Parathyroid adenoma (tissue), 2 donors: ENCODE results near the gene CALY.

ENCODE experiments used
- H2AFZ ChIP-seq: fragments of 300-600 bp; sonication (generic); one replicate; pipeline ENCODE4 v1.7.0; 2017; ENCODE audit warnings: antibody characterized with exemption, mild to moderate bottlenecking
- H3K27ac ChIP-seq: fragments of 300-600 bp; sonication (generic); one replicate; pipeline ENCODE4 v1.7.0; 2017
- H3K27me3 ChIP-seq: fragments of 300-600 bp; sonication (generic); one replicate; pipeline ENCODE4 v1.7.0; 2017; ENCODE audit warnings: low read length; ENCODE audit not compliant: control insufficient read depth, insufficient read depth
- H3K36me3 ChIP-seq: fragments of 300-600 bp; sonication (generic); one replicate; pipeline ENCODE4 v1.7.0; 2017; ENCODE audit warnings: low read length; ENCODE audit not compliant: control insufficient read depth, insufficient read depth
- H3K4me1 ChIP-seq: fragments of 300-600 bp; sonication (generic); one replicate; pipeline ENCODE4 v1.7.0; 2017; ENCODE audit warnings: control low read depth
- H3K4me2 ChIP-seq: fragments of 300-600 bp; sonication (generic); one replicate; pipeline ENCODE4 v1.7.0; 2017; ENCODE audit warnings: low read length
- H3K4me3 ChIP-seq: fragments of 300-600 bp; sonication (generic); one replicate; pipeline ENCODE4 v1.7.0; 2017; ENCODE audit warnings: low read depth, low read length
- H3K79me2 ChIP-seq: fragments of 300-600 bp; sonication (generic); one replicate; pipeline ENCODE4 v1.7.0; 2017; ENCODE audit warnings: control low read depth
- H3K9ac ChIP-seq: fragments of 300-600 bp; sonication (generic); one replicate; pipeline ENCODE4 v1.7.0; 2017; ENCODE audit warnings: mild to moderate bottlenecking
- H3K9me3 ChIP-seq: fragments of 300-600 bp; sonication (generic); one replicate; pipeline ENCODE4 v1.7.0; 2017; ENCODE audit warnings: low read length; ENCODE audit not compliant: control insufficient read depth
- CTCF ChIP-seq: fragments of 300-600 bp; sonication (generic); IDR thresholded peaks from one replicate; pipeline ENCODE4 v1.7.0; 2017; ENCODE audit warnings: antibody characterized with exemption, mild to moderate bottlenecking
- donor health status: primary hyperparathyroidism.

Gene CALY

GRCh38 chr10:133309720-133310398 is 26.8 kb downstream of the CALY start:
- H3K79me2 ChIP-seq = peaks cover 24% of the 10 kb centered on the region
- H3K9ac ChIP-seq = no peak overlapping the region
- H3K4me1 ChIP-seq = peaks cover 7% of the 10 kb centered on the region
- no peaks in the 10 kb centered on the region for H3K27me3 ChIP-seq
- no peak for TF ChIP-seq CTCF
- no peak overlapping the region for H2AFZ ChIP-seq
- H3K9me3 ChIP-seq = no peaks in the 10 kb centered on the region
- no peak overlapping the region for H3K4me2 ChIP-seq
- H3K27ac ChIP-seq = no peak overlapping the region
- no peaks in the 10 kb centered on the region for H3K36me3 ChIP-seq
- H3K4me3 ChIP-seq = no peak overlapping the region

DNA sequence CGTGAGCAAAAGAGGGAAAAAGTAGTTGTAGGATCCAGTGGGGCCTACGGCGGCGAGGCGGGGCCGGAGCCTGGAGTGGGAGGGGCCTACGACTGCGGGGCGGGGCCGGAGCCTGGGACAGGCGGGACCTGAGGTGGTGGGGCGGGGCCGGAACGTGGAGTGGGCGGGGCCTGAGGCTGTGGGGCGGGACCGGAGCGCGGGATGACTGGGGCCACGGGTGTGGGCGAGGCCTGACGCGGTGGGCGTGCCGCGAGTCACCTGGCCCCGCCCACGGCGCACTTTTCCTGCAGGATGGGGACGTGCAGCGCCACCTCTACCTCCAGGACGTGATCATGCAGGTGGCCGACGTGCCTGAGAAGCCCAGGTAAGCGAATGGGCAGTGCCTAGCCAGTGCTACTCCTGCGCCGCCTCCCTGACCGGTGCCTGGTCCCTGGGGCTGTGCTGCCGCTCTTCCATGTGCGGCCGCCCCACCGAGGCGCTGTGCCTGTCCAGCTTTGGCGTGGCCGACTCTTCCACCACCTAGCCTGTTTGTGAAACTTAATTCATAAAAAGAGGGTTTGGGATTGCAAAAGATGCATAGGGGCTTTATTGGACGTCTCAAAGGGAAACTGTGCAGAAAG is 27.5 kb downstream of the CALY start:
- peak overlapping the region; percentile 84 for H2AFZ ChIP-seq
- peaks cover 25% of the 10 kb centered on the region for H3K79me2 ChIP-seq
- H3K4me3 ChIP-seq = peak overlapping the region; percentile 76
- H3K9me3 ChIP-seq = no peaks in the 10 kb centered on the region
- no peaks in the 10 kb centered on the region for H3K36me3 ChIP-seq
- peak overlapping the region; percentile 88 for H3K4me2 ChIP-seq
- H3K27ac ChIP-seq = peak overlapping the region; percentile 95
- H3K9ac ChIP-seq = peak overlapping the region; percentile 82
- no peaks in the 10 kb centered on the region for H3K27me3 ChIP-seq
- H3K4me1 ChIP-seq = peaks cover 11% of the 10 kb centered on the region
- TF ChIP-seq CTCF = no peak

DNA sequence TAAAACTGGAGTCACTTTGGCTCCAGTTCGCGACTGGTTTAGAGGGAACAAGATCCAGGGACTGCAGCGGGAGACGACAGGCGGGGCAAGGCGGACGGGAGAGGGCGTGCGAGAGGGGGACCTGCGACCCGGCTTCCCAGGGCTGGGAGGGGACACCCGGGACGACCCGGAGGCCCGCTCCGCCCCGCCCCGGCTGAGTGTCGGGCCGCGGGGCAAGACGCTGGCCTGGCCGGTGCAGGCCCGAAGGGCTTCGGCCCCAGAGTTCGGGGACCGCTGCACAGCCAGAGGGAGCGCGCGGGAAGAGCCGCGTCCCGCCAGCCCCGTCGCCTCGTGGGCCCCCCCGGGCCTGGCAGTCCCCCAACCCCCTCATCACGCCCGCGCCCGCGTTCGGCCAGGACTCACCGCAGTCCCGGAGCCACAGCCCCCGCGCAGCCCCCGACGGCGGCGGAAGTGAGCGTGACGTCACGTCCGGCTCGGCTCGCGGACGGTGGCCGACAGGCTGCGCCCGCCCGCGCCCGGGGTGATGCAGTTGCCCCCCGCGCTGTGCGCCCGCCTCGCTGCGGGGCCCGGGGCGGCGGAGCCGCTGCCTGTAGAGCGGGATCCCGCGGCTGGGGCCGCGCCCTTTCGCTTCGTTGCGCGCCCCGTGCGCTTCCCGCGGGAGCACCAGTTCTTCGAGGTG is 28.1 kb downstream of the CALY start, which contains the start of the genes TUBGCP2 and ZNF511:
Gene TUBGCP2, minus strand, starts transcription at position 452 of the 679 bp plus-strand sequence. CDS start 5,931 bp downstream, outside the sequence.
Gene ZNF511, plus strand, starts transcription at position 494 of the 679 bp plus-strand sequence. Its CDS starts 30 bp downstream, at position 524.
- H3K9me3 ChIP-seq = no peaks in the 10 kb centered on the region
- H3K9ac ChIP-seq = peak within 1 kb of the TSS; percentile 82
- peak within 1 kb of the TSS; percentile 84 for H2AFZ ChIP-seq
- no peaks in the 10 kb centered on the region for H3K27me3 ChIP-seq
- peak within 1 kb of the TSS; percentile 95 for H3K27ac ChIP-seq
- H3K79me2 ChIP-seq = peaks cover 32% of the 10 kb centered on the region
- H3K4me1 ChIP-seq = peaks cover 18% of the 10 kb centered on the region
- H3K4me2 ChIP-seq = peak within 1 kb of the TSS; percentile 88
- H3K4me3 ChIP-seq = peak within 1 kb of the TSS; percentile 76
- no peaks in the 10 kb centered on the region for H3K36me3 ChIP-seq
- TF ChIP-seq CTCF = no peak

DNA sequence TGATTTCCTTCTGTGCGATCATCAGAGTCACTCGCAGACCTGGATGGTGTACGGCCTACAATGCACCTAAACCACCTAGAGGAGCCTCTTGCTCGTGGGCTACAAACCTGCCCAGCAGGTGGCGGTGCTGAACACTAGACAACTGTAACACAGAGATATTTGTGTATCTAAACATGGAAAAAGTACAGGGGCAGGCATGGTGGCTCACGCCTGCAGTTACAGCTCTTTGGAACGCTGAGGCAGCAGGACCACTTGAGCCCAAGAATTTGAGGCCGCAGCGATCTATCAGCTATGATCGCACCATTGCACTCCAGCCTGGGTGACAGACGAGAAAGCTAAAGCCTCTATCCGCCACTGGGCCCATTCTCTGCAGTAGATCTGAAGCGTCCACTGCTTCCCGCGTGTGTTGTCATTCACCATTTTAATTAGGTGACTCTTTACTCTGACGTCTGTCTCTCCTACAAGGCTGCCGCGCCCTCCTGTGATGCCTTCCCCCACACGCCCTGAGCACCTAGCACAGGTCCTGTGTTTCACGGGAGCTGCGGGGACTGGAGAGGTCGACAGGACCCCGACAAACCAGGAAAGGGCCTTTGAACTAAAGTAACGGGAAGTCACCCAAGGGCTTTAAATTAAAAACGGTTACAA is 28.8 kb downstream of the CALY start:
- Histone ChIP-seq H3K79me2 (peaks cover 38% of the 10 kb centered on the region), H3K9ac (peak overlapping the region; percentile 82), H3K27me3 (no peaks in the 10 kb centered on the region), H2AFZ (peak overlapping the region; percentile 84), H3K9me3 (no peaks in the 10 kb centered on the region), H3K4me2 (peak overlapping the region; percentile 88), H3K36me3 (no peaks in the 10 kb centered on the region), H3K4me3 (peak overlapping the region; percentile 76), H3K27ac (peak overlapping the region; percentile 95), H3K4me1 (peaks cover 18% of the 10 kb centered on the region)
- TF ChIP-seq CTCF = peak; percentile 91
